GM23338 (cell line): ENCODE data around the gene ZNF451. TPM values are rescaled to one million over a fixed set of nuclear protein-coding genes. Genes with fewer than 3 reads are reported as not detected.

Source experiments
- ATAC-seq: fragments of 200-7000 bp; cut with Tn5 transposase; 3 replicates; pipeline ENCODE4 v1.9.1; 2020
- DNase-seq: peaks from one replicate; pipeline ENCODE4 v3.0.0-alpha.2; 2015; ENCODE audit warnings: low spot score
- H2AFZ ChIP-seq: fragments of 200-600 bp; sonication (generic); 2 replicates; pipeline ENCODE4 v1.8.0; 2016; ENCODE audit warnings: antibody characterized with exemption, mild to moderate bottlenecking, moderate library complexity
- H3F3A ChIP-seq: fragments of 200-600 bp; sonication (generic); replicated peaks from 2 replicates; pipeline ENCODE4 v1.8.0; 2017; ENCODE audit warnings: antibody characterized with exemption, mixed run types, low read depth
- H3K27ac ChIP-seq: fragments of 200-600 bp; sonication (generic); 2 replicates; pipeline ENCODE4 v1.6.1; 2016; ENCODE audit warnings: low read depth
- H3K27me3 ChIP-seq: fragments of 200-600 bp; sonication (generic); 2 replicates; pipeline ENCODE4 v1.8.0; 2016; ENCODE audit warnings: mild to moderate bottlenecking, mixed run types, moderate library complexity; ENCODE audit not compliant: insufficient read depth
- H3K36me3 ChIP-seq: fragments of 200-600 bp; sonication (generic); 2 replicates; pipeline ENCODE4 v1.8.0; 2016; ENCODE audit warnings: mild to moderate bottlenecking; ENCODE audit not compliant: insufficient read depth
- H3K4me1 ChIP-seq: fragments of 200-600 bp; sonication (generic); 2 replicates; pipeline ENCODE4 v1.8.0; 2016; ENCODE audit warnings: mild to moderate bottlenecking, moderate library complexity; ENCODE audit not compliant: insufficient read depth
- H3K4me2 ChIP-seq: fragments of 200-600 bp; sonication (generic); 2 replicates; pipeline ENCODE4 v1.7.1; 2017; ENCODE audit warnings: mixed run types
- H3K4me3 ChIP-seq: fragments of 200-600 bp; sonication (generic); 2 replicates; pipeline ENCODE4 v1.6.1; 2016; ENCODE audit warnings: mixed run types
- H3K79me2 ChIP-seq: fragments of 200-600 bp; sonication (generic); replicated peaks from 2 replicates; pipeline ENCODE4 v1.8.0; 2017; ENCODE audit warnings: mild to moderate bottlenecking; ENCODE audit not compliant: insufficient read depth
- H3K9me2 ChIP-seq: fragments of 200-600 bp; sonication (generic); 2 replicates; pipeline ENCODE4 v1.8.0; 2017; ENCODE audit not compliant: insufficient read depth
- H4K20me1 ChIP-seq: fragments of 200-600 bp; sonication (generic); replicated peaks from 2 replicates; pipeline ENCODE4 v1.8.0; 2017; ENCODE audit warnings: mild to moderate bottlenecking; ENCODE audit not compliant: insufficient read depth
- H3K27ac Mint-ChIP-seq: 2 replicates; pipeline ENCODE4 v1.8.0; 2020; ENCODE audit warnings: inconsistent platforms, mild to moderate bottlenecking, moderate library complexity, mixed read lengths
- H3K27me3 Mint-ChIP-seq: 3 replicates; pipeline ENCODE4 v1.8.0; 2022; ENCODE audit warnings: low read depth, mild to moderate bottlenecking, moderate library complexity, mixed read lengths, inconsistent platforms; ENCODE audit not compliant: insufficient read depth, poor library complexity
- H3K36me3 Mint-ChIP-seq: 3 replicates; pipeline ENCODE4 v1.8.0; 2021; ENCODE audit warnings: low read depth, mild to moderate bottlenecking, inconsistent platforms, moderate library complexity, mixed read lengths
- H3K4me1 Mint-ChIP-seq: 3 replicates; pipeline ENCODE4 v1.8.0; 2020; ENCODE audit warnings: mild to moderate bottlenecking, inconsistent platforms, mixed read lengths
- H3K4me3 Mint-ChIP-seq: 3 replicates; pipeline ENCODE4 v1.8.0; 2021; ENCODE audit warnings: moderate library complexity, mild to moderate bottlenecking, inconsistent platforms, mixed read lengths
- H3K9me3 Mint-ChIP-seq: 3 replicates; pipeline ENCODE4 v1.8.0; 2020; ENCODE audit warnings: moderate library complexity, mild to moderate bottlenecking, inconsistent platforms, mixed read lengths
- ETS1 ChIP-seq: IDR thresholded peaks from 2 replicates; pipeline ENCODE4 v1.6.1; 2016; ENCODE audit warnings: antibody characterized with exemption
- EZH2 ChIP-seq: fragments of 200-600 bp; sonication (generic); IDR thresholded peaks from one replicate; pipeline ENCODE4 v1.8.0; 2017; ENCODE audit warnings: antibody characterized with exemption, mild to moderate bottlenecking, low read depth; ENCODE audit not compliant: unreplicated experiment
- NANOG ChIP-seq: IDR thresholded peaks from 2 replicates; pipeline ENCODE4 v1.6.1; 2016; ENCODE audit warnings: antibody characterized with exemption, borderline replicate concordance
- POLR2AphosphoS5 ChIP-seq: IDR thresholded peaks from 2 replicates; pipeline ENCODE4 v1.6.1; 2016; ENCODE audit warnings: antibody characterized with exemption, low read depth
- STAT1 ChIP-seq: IDR thresholded peaks from one replicate; pipeline ENCODE4 v1.6.1; 2016; ENCODE audit warnings: antibody characterized with exemption; ENCODE audit not compliant: unreplicated experiment
- ZNF331 ChIP-seq: fragments of 250-450 bp; sonication (Bioruptor Pico); IDR thresholded peaks from 2 replicates; pipeline ENCODE4 v1.5.0; 2020; ENCODE audit warnings: low read depth, mild to moderate bottlenecking, moderate library complexity
- ZNF462 ChIP-seq: fragments of 250-450 bp; sonication (Bioruptor Pico); IDR thresholded peaks from 2 replicates; pipeline ENCODE4 v1.5.0; 2020; ENCODE audit warnings: mild to moderate bottlenecking, moderate library complexity
- polyA plus RNA-seq: library from polyadenylated mRNA; unstranded; fragments of >200 nt; fragmentation: Nextera tagmentation; extraction: Ambion mirVana; gene quantifications from 2 replicates; pipeline ENCODE4 v1.2.1, GENCODE V29; 2016
- total RNA-seq: library from RNA; depleted of rRNA; stranded (reverse); fragments of >200 nt; shearing (Covaris generic); gene quantifications from 2 replicates; pipeline ENCODE4 v1.2.3, GENCODE V29; 2014

ZNF451 gene
- total and polyA plus RNA-seq, 2 experiments from 2014 or later: 44.8 to 54.1 TPM

DNA sequence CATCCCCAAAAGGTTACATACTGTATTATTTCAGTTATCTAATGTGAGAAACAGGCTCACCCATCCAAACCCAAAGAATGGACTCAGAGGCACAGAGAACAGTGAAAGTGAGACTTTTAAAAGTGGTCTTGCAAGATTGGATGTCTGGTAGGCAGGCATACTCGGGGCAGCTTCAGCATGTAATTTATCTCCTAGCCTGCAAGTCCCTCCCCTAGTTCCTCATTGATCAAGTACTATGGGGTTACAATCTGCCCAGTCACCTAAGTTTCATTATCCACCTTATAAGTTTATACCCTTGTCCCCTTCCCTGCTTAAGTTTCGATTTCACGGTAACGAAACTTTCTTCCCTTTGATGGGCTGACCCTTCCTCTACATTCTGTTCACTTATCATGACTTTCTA lies 20.8 kb upstream of the ZNF451 start (continued):
- TF ChIP-seq ZNF462 (CRISPR knock-in tag) (no peak), POLR2AphosphoS5 (no peak), ZNF331 (CRISPR knock-in tag) (no peak), ETS1 (no peak), EZH2 (no peak)

DNA sequence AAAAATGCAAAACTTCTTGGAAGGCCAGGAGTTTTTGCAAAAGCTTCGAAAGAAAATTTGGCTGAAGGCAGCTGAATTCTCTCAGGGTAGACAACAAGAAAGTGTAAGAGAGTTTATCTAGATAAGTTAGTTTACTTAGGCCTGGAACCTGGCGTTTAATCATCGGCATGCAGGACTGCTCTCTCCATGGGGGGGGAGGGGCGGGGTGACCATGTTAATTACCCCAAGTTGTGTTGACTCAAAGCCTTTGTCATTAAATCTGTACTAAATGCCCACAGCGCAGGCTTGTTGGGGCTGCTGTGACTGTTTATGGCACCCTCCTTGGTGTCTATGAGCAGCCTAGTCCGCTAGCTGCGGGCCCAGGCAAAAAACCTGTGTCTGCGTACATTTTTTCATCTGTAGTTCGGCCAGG lies 20.1 kb upstream of the ZNF451 start:
- H3F3A ChIP-seq: no peaks in the 10 kb centered on the region
- no peak overlapping the region for H3K27ac ChIP-seq
- H3K4me3 Mint-ChIP-seq: peak overlapping the region; percentile 2; the same call in 1 of the 3 replicates
- peak overlapping the region; percentile 55; the same call in 1 of the 2 replicates for H3K27ac Mint-ChIP-seq
- no peaks in the 10 kb centered on the region for H3K36me3 ChIP-seq
- H3K9me3 Mint-ChIP-seq: peaks cover 3% of the 10 kb centered on the region; the same call in 1 of the 3 replicates
- H3K4me1 ChIP-seq: peaks cover 33% of the 10 kb centered on the region
- DNase-seq: peak; percentile 67
- H3K4me1 Mint-ChIP-seq: peaks cover 35% of the 10 kb centered on the region
- H3K36me3 Mint-ChIP-seq: peaks cover 7% of the 10 kb centered on the region; the same call in 2 of the 3 replicates
- no peaks in the 10 kb centered on the region for H3K9me2 ChIP-seq
- no peaks in the 10 kb centered on the region for H3K27me3 ChIP-seq
- TF ChIP-seq NANOG: 0 out of 2 replicates have a peak, but pooled peaks have one; percentile 13
- TF ChIP-seq STAT1: no peak
- peak overlapping the region; percentile 57; the same call in 1 of the 2 replicates for H3K4me2 ChIP-seq
- ATAC-seq: peak; percentile 75
- H2AFZ ChIP-seq: no peak overlapping the region
- 0 out of 2 replicates have a peak overlapping the region, but pooled peaks have one; percentile 12 for H3K4me3 ChIP-seq
- H3K27me3 Mint-ChIP-seq: peaks cover 8% of the 10 kb centered on the region
- no peaks in the 10 kb centered on the region for H3K79me2 ChIP-seq
- no peaks in the 10 kb centered on the region for H4K20me1 ChIP-seq
